HepG2 (cell line): Measurements from ENCODE around the gene DLX5. TPM values are rescaled to one million over a fixed set of nuclear protein-coding genes. Genes with fewer than 3 reads are reported as not detected.

Source experiments
- BRCA1 ChIP-seq: sonication (generic); formaldehyde crosslinking; IDR thresholded peaks from 2 replicates; pipeline ENCODE4 v1.4.0; 2020; ENCODE audit warnings: missing genetic modification reagents
- CREB1 ChIP-seq, 2 experiments: fragments of 450-650 bp in 1 of 2; IDR thresholded peaks; 2 replicates each; pipeline ENCODE4 v1.6.1; 2016 to 2017; ENCODE audit warnings: control low read depth in 1 of 2, mild to moderate bottlenecking in 1 of 2, missing compliant biosample characterization in 1 of 2, missing genetic modification characterization in 1 of 2
- LCORL ChIP-seq, 2 experiments: fragments of 450-650 bp in 1 of 2; sonication (generic) in 1 of 2; formaldehyde crosslinking in 1 of 2; IDR thresholded peaks; 2 replicates each; pipeline versions ENCODE4 v1.5.0 to v1.6.1; 2017 to 2020; ENCODE audit warnings: antibody characterized with exemption in 1 of 2, missing genetic modification reagents in 1 of 2
- RBFOX2 ChIP-seq: fragments of 200-400 bp; formaldehyde crosslinking; IDR thresholded peaks from 2 replicates; pipeline ENCODE4 v1.6.1; 2017; ENCODE audit warnings: low read depth, mild to moderate bottlenecking, low read length
- RBM39 ChIP-seq: fragments of 200-400 bp; formaldehyde crosslinking; IDR thresholded peaks from one replicate; pipeline ENCODE4 v1.6.1; 2018; ENCODE audit warnings: antibody characterized with exemption, mild to moderate bottlenecking, low read depth, low read length; ENCODE audit not compliant: poor library complexity, severe bottlenecking
- SUZ12 ChIP-seq: fragments of 150-350 bp; IDR thresholded peaks from 2 replicates; pipeline ENCODE4 v1.6.1; 2014; ENCODE audit warnings: low read depth, low read length
- ZBTB20 ChIP-seq: sonication (generic); formaldehyde crosslinking; IDR thresholded peaks from 2 replicates; pipeline ENCODE4 v1.8.1; 2023; ENCODE audit warnings: missing genetic modification reagents, low read depth, mild to moderate bottlenecking, borderline replicate concordance
- ZNF296 ChIP-seq: sonication (generic); formaldehyde crosslinking; conservative IDR thresholded peaks from 2 replicates; pipeline ENCODE4 v1.5.0; 2020; ENCODE audit warnings: mild to moderate bottlenecking, missing genetic modification reagents
- ZNF562 ChIP-seq: sonication (generic); formaldehyde crosslinking; IDR thresholded peaks from 2 replicates; pipeline ENCODE4 v1.8.0; 2022; ENCODE audit warnings: missing genetic modification reagents, borderline replicate concordance
- ZNF572 ChIP-seq: sonication (generic); formaldehyde crosslinking; IDR thresholded peaks from 2 replicates; pipeline ENCODE4 v1.5.1; 2020; ENCODE audit warnings: mild to moderate bottlenecking, missing genetic modification reagents
- polyA plus RNA-seq, 8 experiments: library from polyadenylated mRNA; depleted of rRNA in 3 of 8; stranded (reverse) in 7 of 8; unstranded in 1 of 8; fragments of >200 nt; fragmentation: Illumina TruSeq in 4 of 8; extraction: Trizol in 4 of 8; gene quantifications; 2 replicates each; pipeline versions ENCODE4 v1.2.1 to v1.2.3, GENCODE V29; 2011 to 2016; ENCODE audit warnings: low read depth in 4 of 8, missing spikeins in 1 of 8, mixed read lengths in 1 of 8; ENCODE audit not compliant: insufficient read depth in 1 of 8
- total RNA-seq, 5 experiments: library from RNA; depleted of rRNA; stranded (reverse); fragments of >200 nt; fragmentation: Illumina TruSeq; extraction: Trizol; gene quantifications; 2 replicates each; pipeline ENCODE4 v1.2.3, GENCODE V29; 2016; ENCODE audit warnings: low read depth in 1 of 5
- TF ChIP-seq, protein P1 (sequence below): sonication (generic); formaldehyde crosslinking; IDR thresholded peaks from 2 replicates; pipeline ENCODE4 v1.4.0; 2020; ENCODE audit warnings: missing genetic modification reagents
- TF ChIP-seq, protein P2 (sequence below): sonication (generic); formaldehyde crosslinking; IDR thresholded peaks from 2 replicates; pipeline ENCODE4 v1.8.1; 2023; ENCODE audit warnings: mild to moderate bottlenecking, missing genetic modification reagents, borderline replicate concordance
- TF ChIP-seq, protein P3 (sequence below): IDR thresholded peaks from 2 replicates; pipeline ENCODE4 v1.6.1; 2016; ENCODE audit warnings: low read depth, missing genetic modification reagents, missing compliant biosample characterization
- TF ChIP-seq, protein P4 (sequence below): sonication (generic); formaldehyde crosslinking; IDR thresholded peaks from 2 replicates; pipeline ENCODE4 v1.4.0; 2020; ENCODE audit warnings: mild to moderate bottlenecking, missing genetic modification reagents

DLX5 gene
- total and polyA plus RNA-seq, 2 of the 13 experiments (the other 11 are each of a cell fraction or from before 2014, with no cell fraction given): not detected

DNA sequence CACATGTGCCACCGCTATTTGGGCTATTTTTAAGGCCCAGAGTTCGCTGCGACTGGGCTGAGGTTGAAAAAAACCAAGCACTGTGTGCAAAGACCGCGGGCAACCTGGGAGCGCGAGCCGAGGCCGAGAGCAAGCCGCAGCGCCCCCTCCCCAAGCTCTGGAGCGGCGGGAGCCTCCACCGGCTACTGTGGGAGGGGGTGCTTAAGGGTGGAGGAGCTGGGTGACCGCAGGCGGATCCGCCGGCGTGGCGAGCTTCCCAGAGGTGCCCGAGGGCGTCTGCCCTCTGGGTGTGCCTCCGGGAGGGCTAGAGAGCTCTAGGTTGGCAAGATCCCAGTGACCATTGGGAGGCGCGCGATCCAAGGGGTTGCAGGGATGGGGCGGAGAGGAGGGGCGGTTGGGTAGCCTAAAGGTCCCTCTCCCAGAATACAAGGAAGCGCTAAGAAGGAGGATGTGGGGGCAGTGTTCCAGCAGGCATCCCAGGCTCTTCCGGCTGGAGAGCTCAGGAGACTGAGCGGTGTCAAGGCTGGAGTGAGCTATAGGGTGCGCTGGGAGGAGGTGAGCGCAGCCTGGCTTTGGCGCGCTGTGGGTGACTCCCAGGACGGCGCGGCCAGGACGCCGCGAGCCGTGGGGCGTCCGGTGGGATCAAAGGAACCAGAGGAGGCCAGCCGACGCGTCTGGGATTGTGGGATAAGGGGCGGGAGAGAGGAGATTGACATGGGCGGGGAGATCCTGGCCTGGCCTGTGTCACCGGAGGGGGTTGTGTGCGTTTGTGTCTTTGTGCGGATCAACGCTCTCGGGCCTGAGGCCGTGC lies 8.0 kb downstream of the DLX5 start (continued):
- TF ChIP-seq, protein P1, sequence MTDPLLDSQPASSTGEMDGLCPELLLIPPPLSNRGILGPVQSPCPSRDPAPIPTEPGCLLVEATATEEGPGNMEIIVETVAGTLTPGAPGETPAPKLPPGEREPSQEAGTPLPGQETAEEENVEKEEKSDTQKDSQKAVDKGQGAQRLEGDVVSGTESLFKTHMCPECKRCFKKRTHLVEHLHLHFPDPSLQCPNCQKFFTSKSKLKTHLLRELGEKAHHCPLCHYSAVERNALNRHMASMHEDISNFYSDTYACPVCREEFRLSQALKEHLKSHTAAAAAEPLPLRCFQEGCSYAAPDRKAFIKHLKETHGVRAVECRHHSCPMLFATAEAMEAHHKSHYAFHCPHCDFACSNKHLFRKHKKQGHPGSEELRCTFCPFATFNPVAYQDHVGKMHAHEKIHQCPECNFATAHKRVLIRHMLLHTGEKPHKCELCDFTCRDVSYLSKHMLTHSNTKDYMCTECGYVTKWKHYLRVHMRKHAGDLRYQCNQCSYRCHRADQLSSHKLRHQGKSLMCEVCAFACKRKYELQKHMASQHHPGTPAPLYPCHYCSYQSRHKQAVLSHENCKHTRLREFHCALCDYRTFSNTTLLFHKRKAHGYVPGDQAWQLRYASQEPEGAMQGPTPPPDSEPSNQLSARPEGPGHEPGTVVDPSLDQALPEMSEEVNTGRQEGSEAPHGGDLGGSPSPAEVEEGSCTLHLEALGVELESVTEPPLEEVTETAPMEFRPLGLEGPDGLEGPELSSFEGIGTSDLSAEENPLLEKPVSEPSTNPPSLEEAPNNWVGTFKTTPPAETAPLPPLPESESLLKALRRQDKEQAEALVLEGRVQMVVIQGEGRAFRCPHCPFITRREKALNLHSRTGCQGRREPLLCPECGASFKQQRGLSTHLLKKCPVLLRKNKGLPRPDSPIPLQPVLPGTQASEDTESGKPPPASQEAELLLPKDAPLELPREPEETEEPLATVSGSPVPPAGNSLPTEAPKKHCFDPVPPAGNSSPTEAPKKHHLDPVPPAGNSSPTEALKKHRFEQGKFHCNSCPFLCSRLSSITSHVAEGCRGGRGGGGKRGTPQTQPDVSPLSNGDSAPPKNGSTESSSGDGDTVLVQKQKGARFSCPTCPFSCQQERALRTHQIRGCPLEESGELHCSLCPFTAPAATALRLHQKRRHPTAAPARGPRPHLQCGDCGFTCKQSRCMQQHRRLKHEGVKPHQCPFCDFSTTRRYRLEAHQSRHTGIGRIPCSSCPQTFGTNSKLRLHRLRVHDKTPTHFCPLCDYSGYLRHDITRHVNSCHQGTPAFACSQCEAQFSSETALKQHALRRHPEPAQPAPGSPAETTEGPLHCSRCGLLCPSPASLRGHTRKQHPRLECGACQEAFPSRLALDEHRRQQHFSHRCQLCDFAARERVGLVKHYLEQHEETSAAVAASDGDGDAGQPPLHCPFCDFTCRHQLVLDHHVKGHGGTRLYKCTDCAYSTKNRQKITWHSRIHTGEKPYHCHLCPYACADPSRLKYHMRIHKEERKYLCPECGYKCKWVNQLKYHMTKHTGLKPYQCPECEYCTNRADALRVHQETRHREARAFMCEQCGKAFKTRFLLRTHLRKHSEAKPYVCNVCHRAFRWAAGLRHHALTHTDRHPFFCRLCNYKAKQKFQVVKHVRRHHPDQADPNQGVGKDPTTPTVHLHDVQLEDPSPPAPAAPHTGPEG (CRISPR knock-in tag): peak; percentile 78
- TF ChIP-seq, protein P2, sequence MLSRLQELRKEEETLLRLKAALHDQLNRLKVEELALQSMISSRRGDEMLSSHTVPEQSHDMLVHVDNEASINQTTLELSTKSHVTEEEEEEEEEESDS (CRISPR knock-in tag): 0 out of 2 replicates have a peak, but pooled peaks have one; percentile 33
- TF ChIP-seq ZBTB20 (CRISPR knock-in tag) (peak; percentile 27), ZNF296 (CRISPR knock-in tag) (no peak), RBFOX2 (peak; percentile 90), CREB1 (IDR thresholded peaks at IDR 0.05) (0 out of 2 replicates have a peak, but pooled peaks have one; percentile 10), CREB1 (CRISPR knock-in tag; IDR thresholded peaks at IDR 0.05) (no peak), ZNF572 (CRISPR knock-in tag) (peak; percentile 78; the same call in 1 of the 2 replicates), ZNF562 (CRISPR knock-in tag) (no peak), LCORL (IDR thresholded peaks at IDR 0.05) (no peak), LCORL (CRISPR knock-in tag; IDR thresholded peaks at IDR 0.05) (peak; percentile 73; the same call in 1 of the 2 replicates), RBM39 (peak; percentile 68), BRCA1 (CRISPR knock-in tag) (0 out of 2 replicates have a peak, but pooled peaks have one; percentile 53), SUZ12 (no peak)
- TF ChIP-seq, protein P3, sequence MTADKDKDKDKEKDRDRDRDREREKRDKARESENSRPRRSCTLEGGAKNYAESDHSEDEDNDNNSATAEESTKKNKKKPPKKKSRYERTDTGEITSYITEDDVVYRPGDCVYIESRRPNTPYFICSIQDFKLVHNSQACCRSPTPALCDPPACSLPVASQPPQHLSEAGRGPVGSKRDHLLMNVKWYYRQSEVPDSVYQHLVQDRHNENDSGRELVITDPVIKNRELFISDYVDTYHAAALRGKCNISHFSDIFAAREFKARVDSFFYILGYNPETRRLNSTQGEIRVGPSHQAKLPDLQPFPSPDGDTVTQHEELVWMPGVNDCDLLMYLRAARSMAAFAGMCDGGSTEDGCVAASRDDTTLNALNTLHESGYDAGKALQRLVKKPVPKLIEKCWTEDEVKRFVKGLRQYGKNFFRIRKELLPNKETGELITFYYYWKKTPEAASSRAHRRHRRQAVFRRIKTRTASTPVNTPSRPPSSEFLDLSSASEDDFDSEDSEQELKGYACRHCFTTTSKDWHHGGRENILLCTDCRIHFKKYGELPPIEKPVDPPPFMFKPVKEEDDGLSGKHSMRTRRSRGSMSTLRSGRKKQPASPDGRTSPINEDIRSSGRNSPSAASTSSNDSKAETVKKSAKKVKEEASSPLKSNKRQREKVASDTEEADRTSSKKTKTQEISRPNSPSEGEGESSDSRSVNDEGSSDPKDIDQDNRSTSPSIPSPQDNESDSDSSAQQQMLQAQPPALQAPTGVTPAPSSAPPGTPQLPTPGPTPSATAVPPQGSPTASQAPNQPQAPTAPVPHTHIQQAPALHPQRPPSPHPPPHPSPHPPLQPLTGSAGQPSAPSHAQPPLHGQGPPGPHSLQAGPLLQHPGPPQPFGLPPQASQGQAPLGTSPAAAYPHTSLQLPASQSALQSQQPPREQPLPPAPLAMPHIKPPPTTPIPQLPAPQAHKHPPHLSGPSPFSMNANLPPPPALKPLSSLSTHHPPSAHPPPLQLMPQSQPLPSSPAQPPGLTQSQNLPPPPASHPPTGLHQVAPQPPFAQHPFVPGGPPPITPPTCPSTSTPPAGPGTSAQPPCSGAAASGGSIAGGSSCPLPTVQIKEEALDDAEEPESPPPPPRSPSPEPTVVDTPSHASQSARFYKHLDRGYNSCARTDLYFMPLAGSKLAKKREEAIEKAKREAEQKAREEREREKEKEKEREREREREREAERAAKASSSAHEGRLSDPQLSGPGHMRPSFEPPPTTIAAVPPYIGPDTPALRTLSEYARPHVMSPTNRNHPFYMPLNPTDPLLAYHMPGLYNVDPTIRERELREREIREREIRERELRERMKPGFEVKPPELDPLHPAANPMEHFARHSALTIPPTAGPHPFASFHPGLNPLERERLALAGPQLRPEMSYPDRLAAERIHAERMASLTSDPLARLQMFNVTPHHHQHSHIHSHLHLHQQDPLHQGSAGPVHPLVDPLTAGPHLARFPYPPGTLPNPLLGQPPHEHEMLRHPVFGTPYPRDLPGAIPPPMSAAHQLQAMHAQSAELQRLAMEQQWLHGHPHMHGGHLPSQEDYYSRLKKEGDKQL (CRISPR knock-in tag): peak; percentile 6; the same call in 1 of the 2 replicates
- TF ChIP-seq, protein P4, sequence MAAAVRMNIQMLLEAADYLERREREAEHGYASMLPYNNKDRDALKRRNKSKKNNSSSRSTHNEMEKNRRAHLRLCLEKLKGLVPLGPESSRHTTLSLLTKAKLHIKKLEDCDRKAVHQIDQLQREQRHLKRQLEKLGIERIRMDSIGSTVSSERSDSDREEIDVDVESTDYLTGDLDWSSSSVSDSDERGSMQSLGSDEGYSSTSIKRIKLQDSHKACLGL (CRISPR knock-in tag): peak; percentile 71
